RKO (cell line): ENCODE measurements around the gene CCDC38.
"Not testable (repeated sequence)": the region's sequence is repeated elsewhere in the genome, so short reads cannot be mapped to it uniquely, and the experiment has no call there.

Experiments
- DNase-seq: peaks from one replicate; pipeline ENCODE4 v3.0.0-alpha.2; 2016; ENCODE audit warnings: low spot score

CCDC38 gene

DNA sequence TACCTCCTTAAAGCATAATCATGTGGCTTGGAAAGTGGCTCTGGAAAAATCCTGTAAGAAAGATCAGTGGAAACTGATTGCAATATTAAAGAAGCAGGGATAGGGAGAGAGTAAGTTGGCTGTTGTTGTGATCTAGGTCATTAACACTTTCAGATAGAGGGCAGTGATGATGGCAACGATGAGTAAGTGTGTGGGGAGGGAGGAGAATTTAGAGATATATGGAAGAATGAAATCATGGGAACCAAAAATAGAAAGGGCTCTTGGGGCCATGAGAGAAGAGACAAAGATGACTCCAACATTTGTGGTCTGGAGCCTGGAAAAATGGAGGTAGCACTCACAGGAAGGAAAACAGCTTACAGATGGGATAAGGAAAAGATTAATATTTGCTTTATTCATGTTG, 60.3 kb downstream of the CCDC38 start:
- DNase-seq: no peak

DNA sequence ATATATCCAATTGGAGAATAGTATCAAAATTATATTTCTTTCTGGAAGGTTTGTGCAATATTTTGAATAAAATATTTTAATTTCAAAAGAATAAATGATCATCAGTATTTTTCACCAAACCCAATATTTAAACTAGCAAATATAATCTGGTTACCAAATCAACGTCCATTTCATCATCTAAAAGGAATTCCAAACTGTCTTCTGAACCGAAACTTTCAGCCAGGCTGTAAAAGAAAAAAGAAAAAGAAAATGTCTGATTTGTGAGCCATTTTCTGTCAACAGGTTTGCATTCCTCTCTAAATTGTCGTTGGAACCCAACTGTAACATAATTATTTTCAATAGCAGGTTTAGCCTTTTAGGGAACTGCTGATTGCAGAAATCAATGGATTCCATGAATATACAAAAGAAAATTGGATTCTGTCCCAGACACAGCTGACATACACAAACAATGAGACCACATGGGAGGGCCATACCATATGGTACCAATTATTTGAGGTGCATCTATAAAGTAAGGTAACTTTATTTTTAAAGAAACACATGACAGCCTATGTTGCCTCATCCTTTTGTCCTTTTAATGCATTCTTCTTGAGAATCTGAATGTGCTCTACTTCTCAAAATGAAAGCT, 61.0 kb downstream of the CCDC38 start:
- DNase-seq: no peak

DNA sequence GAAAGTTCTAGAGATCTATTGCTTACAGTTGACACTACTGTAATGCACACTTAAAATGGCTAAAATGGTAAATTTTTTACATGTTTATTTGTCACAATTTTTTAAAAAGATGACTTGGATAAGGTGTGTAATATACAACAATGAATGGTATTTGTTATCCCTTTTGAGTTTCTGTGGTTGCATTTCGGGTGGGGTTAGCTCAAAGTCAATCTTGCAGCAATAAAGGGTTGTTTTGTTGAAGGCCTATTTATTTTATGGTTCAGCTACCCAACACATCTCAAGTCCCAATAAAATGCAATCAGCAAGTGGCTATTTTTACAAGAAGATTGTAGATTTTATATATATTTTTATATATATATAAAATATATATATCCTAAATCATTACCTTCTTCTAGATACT, 61.5 kb downstream of the CCDC38 start:
- DNase-seq: no peak

DNA sequence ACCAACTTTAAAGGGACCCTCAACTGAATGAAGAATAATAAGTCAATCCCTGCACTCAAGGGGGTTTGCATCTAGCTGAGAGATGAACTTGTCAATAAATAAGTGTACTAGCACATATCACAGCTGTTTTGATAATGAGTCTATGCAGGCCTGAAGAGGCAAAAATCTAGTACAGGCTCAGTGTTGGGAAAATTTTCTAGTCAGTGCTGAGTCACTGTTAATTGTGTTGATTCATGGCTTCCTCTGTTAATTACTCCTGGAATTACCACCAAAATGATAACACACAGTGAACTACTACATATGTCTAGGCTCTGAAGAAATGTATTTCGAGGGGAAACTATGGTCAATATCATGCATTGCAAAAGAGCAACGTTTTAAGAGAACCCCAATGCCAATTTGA, 64.8 kb downstream of the CCDC38 start:
- DNase-seq: peak; percentile 44

DNA sequence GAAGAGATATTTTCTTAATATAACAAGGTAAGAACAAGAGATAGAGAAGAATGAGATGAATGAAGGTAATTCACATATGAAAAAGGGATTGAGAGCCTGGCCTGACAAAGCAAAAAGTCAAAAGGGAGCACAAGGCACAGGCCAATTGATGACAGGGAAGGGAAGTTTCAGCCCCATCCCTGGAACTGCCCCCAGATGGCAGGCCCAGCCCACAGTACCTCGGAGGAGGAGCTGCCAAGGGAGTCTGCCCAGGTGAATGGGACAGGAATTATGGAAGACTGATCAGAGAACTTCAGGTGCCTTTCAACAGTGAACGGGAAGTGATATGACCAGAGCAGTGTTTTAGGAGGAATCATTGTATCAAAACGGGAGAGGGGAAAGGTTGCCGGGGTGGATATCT, 68.0 kb downstream of the CCDC38 start:
- no peak for DNase-seq

DNA sequence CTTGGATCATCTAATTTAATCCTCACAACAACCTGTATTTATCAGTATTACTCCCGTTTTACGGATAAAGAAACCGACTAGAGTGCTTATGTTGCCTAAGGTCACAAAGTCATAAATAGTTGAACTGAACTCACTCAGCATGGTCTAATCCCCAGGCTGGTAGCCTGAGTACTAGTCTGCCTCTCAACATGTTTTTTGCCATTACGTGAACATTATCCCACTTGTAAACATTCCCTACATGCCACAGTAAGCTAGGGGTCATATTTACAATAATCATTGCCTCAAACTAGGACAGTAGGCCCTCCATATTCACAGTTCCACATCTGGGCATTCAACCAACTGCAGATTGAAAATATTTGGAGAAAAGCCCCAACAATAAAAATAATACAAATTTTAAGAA, 71.5 kb downstream of the CCDC38 start:
- no peak for DNase-seq

DNA sequence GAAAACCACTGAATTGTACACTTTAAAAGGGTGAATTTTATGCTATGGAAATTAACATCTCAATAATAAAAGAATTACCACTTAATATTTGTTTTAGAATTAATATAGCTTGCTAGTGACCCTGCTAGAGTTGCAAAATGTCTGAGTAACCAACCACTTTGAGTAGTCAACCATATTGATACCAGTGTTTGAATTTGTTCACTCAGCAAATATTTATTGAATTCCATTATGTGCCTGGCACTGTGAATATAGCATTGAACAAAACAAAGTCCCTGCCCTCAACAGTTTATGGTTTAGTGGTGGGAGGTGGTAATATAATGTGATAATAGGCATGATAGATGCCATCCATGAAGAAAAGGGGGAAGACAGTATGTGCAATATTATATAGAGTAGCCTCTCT, 79.1 kb downstream of the CCDC38 start:
- no peak for DNase-seq

DNA sequence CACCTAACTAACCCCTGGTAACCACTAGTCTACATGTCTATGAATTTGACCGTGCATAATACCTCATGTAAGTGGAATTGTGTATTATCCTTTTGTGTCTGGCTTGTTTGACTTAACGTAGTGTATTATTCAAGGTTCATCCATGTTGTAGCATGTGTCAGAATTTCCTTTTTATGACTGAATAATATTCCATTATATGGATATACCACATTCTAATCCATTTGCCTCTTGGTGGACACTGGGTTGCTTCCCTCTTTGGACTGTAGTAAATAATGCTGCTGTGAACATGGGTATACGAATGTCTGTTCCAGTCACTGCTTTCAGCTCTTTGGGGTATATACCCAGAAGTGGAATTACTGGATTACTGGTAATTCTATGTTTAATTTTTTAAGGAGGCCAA, 80.4 kb downstream of the CCDC38 start:
- no peak for DNase-seq

DNA sequence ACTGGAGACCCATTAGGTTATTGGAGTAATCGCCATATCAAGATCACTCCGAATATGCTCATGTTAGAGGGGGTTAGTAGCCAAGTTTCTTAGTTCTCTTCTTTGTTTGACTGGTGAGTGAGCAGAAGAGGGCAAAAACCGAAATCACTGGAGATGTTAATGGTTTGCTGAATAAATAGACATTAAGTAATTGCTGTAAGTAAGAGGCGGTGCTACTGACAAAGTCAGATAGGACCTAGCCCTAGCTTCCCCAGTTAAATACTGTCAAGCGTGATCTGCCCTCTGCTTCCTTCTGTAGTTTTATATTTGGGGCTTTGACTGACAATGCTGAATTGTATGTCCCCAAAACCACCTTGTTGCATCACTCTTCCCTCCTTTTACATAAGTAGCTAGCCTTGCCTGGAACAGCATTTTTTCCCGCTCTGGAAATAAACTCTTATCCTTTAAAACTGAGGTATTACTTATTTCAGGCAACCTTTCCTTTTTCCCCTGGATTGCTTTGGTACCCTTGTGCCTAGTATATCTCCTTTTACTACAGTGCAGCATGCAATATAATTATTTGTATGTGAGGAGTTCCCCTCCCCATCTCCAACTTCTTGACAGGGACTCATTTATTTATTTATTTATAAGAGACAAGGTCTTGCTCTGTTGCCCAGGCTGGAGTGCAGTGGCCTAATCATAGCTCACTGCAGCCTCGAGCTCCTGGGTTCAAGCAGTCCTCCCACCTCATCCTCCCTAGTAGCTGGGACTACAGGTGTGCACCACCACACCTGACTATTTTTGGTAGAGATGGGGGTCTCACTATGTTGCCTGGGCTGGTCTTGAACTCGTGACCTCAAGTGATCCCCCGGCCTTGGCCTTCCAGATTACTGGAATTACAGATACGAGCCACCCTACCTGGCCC, 82.2 kb downstream of the CCDC38 start:
- peak; percentile 18 for DNase-seq

DNA sequence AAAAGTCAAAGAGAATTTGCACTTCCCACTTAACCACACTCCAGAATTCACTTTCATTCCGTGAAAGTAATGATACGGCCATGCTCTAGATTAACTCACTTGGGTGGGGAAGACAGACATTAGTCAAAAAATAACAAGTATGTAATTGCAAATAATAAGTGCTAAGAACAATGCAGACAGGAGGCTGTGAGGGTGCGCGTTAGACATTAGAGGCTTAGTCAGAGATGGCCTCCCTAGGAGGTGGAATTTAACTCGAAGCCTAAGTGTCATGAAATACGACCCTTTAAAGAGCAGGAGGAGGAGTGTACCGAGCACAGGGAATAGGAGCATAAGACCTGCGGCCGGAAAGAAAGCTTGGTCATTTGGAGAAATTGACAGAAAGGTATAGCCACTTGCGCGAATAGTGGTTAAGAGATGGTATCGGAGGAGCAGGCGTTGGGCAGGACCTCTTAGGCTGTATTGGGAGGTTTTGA, 83.0 kb downstream of the CCDC38 start:
- peak; percentile 74 for DNase-seq

DNA sequence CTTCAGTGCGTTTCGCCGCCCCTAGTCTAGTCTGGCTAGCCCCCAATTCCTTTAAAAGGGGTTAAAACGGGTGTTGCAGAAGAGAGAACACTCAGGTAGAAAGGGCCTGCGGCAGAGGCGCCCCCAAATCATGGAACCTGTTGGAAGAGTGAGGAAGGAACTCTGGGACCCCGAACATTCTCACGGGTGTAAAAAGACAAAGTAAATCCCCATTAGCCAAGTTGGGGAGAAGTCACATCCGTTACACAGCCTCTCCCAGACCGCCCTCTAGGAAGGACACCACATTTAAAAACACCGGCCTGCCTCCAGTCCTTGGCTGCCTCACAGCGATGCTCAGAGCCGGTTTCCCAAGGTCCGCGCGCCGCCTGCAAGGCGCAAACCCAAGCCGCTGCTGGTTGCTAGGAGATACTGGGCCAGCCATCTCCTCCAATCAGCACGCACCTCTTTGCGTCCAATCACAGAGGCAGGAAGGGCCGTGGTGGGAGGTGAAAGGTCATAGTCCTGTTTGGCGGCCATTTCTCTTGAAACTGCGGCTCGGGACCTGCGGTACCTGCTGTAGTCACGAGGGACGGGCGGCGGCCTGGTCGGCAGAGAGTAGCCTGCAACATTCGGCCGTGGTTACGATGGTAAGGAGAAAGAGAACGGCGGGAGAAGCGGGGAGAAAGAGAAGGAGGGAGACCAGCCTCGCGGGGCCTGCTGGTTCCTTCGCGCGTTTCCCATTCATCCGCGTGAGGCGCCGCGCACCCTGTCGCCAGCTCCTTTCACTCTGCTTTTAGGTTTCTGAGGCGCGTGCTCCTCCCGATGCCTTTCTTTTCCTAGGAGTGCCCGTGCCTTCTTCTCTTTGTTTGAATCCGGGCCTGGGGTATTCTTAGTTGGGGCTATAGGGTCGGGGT, 83.7 kb downstream of the CCDC38 start, which contains the start of gene SNRPF:
Gene SNRPF, plus strand, starts transcription at position 502 of the 893 bp plus-strand sequence. Its CDS starts 122 bp downstream, at position 624.
- DNase-seq: peak; percentile 97

DNA sequence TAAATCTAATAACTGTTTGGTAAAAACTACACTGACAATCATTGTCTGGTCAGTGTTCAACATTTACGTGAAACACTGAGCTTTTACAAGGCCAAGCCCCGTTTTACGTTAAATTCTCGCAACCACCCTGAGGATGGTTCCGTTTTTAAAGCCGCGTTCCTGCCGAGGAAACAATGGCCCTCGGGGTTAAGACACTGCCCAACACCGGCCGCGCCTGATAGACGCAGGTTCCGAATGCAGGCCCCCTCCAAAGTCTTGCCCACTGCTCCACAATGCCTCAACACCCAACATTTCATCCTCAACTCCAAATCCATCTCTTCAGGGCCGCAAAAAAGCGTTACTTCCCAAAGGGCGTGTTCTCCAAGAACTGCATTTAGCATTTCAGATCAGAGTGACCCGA, 84.6 kb downstream of the CCDC38 start:
- no peak for DNase-seq

DNA sequence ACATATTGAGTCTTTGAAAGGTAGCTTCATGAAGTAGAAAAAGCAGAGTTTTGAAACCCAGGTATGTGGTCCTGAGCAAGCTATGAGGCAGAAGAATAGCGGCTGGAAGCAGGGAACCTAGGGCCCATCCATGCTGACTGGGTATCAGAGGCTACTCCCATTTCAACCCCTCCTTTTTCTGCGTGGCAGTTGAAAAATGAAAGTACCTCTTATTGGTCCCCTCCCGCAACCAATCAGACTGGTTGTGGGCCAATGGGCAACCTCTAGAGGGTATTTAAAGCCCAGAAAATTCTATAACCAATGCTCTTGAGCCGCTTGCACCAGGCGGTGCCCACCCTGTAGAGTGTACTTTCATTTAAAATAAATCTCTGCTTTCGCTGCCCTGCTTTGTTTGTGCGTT, 85.3 kb downstream of the CCDC38 start:
- no peak for DNase-seq

DNA sequence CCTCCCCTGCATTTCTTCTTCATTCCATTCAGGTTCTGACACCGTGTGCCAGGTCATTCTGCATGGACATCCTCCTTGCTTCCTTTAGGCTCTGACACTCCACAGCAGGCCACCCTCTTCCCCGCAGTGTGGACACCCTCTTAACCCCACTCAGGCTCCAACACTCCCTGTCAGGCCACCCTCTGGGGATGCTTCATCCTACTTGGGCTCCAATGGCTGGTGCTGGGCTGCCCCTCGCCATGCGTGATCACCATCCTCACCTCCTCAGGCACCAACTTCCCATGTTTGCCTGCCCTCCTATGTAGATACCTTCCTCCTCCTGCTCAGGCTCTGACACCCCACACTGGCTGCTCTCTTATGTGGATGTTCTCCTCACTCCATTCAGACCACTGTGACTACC, 90.3 kb downstream of the CCDC38 start:
- no peak for DNase-seq

DNA sequence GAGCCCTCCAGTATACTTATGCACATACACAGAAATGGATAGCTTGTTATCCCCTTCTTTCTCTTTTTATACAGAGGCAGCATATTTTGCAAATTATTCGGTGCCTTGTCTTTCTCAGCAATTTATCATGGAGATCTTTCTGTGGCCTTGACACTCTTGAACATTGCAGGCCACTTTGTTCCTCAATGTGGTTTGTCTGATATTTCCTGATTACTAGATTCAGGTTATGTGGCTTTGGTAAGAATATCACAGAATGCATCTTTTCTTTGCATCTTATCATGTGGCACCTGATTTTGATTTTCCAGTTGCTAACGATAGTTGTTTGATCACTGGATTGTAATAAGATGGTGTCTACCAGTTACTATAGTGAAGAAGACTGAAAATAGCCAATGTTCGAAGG, 90.8 kb downstream of the CCDC38 start:
- DNase-seq: no peak

DNA sequence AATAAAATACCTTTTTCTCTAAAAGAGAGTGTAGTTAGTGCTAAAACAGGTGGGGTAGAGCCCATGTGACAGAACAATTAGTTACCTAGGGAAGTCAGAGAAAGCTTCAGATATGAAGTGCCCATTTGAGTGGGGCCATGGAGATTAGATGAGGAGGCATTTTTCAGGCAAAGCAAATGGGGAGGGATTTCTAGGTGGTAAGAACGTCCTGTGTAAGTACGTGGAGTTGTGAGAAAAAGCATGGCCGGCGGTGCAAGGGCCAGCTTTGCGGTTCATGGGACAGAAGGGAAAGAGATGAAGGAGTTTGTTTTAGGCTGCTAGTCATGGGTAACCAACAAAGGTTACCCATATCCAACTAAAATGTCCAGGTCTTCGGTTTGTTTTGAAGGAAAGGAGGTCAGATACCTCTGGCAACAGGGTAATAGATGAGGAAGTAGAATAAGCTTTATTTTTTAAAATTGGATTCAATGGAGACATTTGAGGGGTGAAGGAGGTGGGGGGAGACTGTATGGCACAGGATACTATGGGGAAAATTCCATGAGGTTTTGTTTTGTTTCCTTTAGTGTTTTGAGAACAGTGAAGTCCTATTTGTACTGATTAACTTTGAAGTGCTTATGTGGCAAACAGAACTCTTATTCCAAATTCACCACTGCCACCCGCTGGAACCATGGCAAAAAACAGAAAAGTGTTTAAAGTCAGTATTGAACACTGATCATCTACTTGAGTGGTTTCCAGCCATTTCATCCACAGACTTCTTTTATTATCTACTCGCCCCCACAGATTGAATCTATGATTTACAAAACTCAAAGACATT, 93.6 kb downstream of the CCDC38 start:
- DNase-seq: no peak

DNA sequence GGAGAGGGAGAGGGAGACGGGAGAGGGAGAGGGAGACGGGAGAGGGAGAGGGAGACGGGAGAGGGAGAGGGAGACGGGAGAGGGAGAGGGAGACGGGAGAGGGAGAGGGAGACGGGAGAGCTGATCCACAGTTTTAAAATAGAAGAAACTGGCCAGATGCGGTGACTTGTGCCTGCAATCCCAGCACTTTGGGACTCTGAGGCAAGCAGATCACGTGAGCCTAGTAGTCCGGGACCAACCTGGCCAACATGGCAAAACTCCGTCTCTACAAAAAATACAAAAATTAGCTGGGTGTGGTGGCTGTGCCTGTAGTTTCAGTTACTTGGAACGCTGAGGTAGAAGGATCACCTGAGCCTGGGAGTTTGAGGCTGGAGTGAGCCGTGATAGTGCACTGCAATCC, 100.0 kb downstream of the CCDC38 start:
- DNase-seq: not testable (repeated sequence)

DNA sequence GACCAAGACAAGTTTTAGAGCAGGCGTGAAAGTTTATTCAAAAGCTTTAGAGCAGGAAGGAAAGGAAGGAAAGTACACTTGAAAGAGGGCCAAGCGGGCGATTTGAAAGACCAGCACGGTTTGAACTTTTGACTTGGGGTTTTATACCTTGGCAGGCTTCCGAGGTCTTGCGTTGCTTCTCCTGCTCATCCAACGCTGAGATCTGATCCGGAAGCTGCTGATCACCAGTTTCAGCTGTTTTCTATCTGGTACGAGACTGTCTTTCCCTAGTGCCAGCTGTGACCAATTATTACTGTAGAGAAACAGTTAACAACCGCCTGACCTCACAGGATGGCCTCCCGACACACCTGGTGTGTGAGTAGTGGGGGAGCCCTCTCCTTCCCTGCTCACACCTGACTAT, 104.3 kb downstream of the CCDC38 start:
- DNase-seq: no peak

DNA sequence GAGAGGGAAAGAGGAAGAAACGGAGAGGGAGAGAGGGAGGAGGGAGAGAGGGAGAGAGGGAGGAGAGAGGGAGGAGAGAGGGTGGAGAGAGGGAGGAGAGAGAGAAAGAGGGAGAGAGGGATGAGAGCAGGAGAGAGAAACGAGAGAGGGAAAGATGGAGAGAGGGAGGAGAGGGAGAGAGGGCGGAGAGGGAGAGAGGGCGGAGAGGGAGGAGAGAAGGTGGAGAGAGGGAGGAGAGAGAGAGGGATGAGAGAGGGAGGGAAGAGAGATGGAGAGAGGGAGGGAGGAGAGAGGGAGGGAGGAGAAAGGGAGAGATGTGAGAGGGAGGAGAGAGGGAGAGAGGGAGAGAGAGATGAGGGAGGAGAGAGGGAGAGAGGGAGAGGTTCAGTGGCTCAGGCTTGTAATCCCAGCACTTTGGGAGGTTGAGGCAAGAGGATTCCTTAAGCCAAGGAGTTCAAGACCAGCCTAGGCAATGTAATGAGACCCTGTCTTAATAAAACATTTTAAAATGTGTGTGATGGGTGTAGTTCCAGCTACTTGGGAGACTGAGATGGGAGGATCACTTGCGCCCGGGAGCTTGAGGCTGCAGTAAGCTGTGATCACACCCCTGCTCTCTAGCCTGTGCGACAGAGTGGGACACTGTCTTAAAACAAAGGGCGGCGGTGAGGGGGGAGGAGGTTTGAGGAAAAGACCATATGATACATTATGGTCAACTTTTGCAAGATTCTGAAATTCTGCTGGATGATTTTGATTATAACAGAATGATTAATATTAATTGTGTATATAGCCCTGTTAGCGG, 105.0 kb downstream of the CCDC38 start:
- DNase-seq: no peak

DNA sequence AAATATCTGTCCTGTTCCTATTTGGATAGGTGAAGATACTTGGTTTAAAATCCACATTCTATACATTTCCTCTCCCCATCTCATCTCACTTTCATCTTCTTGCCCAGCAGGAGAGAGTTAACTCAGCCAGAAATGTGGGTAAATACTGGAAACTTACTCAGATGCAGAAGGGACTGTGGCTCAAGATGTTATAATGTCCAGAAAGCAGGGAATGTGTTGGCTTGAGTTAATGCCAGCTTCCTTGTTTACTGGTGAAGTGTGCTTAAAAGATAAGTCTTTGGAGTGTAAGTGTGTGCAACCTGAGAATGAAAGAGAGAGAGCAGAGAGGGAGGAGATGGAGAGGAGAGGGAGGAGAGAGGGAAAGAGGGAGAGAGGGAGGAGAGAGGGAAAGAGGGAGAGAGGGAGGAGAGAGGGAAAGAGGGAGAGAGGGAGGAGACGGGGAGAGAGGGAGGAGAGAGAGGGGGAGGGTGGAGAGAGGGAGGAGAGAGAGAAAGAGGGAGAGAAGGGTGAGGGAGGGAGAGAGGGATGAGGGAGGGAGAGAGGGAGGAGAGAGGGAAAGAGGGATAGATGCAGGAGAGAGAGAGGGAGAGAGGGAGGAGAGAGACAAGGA, 105.7 kb downstream of the CCDC38 start:
- no peak for DNase-seq
